Natural killer cell (primary cell): ENCODE measurements around the gene HERPUD2. TPM values are rescaled to one million over a fixed set of nuclear protein-coding genes. Genes with fewer than 3 reads are reported as not detected.

Experiments
- ATAC-seq, 3 donors: fragments of 150-1000 bp in 2 of 3; fragments of 200-7000 bp in 1 of 3; cut with Tn5 transposase; 1 replicate in 1 of 3; 2 replicates in 2 of 3; pipeline ENCODE4 v1.10.0; 2021; ENCODE audit warnings: mild to moderate bottlenecking in 2 of 3, moderate library complexity in 2 of 3
- DNase-seq, 2 donors: peaks; one replicate each; pipeline versions ENCODE4 v3.0.0 to v3.0.0-alpha.2; 2013 to 2021; ENCODE audit warnings: mixed read lengths in 1 of 2
- H3K27ac ChIP-seq: one replicate; pipeline ENCODE4 v1.5.1; 2013; ENCODE audit warnings: mild to moderate bottlenecking, low read length
- H3K27me3 ChIP-seq: one replicate; pipeline ENCODE4 v1.6.1; 2013; ENCODE audit warnings: low read length; ENCODE audit not compliant: control insufficient read depth, insufficient read depth
- H3K36me3 ChIP-seq: one replicate; pipeline ENCODE4 v1.6.1; 2013; ENCODE audit warnings: low read length; ENCODE audit not compliant: control insufficient read depth, insufficient read depth
- H3K4me1 ChIP-seq: one replicate; pipeline ENCODE4 v1.6.1; 2013; ENCODE audit warnings: low read length; ENCODE audit not compliant: control insufficient read depth, insufficient read depth
- H3K4me3 ChIP-seq: one replicate; pipeline ENCODE4 v1.5.1; 2013; ENCODE audit warnings: low read length
- H3K9me3 ChIP-seq: one replicate; pipeline ENCODE4 v1.6.1; 2013; ENCODE audit warnings: low read length; ENCODE audit not compliant: control insufficient read depth, insufficient read depth
- H3K27ac Mint-ChIP-seq, 2 donors: one replicate each; pipeline ENCODE4 v1.8.0; 2022; ENCODE audit warnings: mild to moderate bottlenecking in 2 of 2, mixed read lengths in 2 of 2, moderate library complexity in 1 of 2
- H3K27me3 Mint-ChIP-seq, 2 donors: one replicate each; pipeline ENCODE4 v1.8.0; 2022; ENCODE audit warnings: low read depth in 2 of 2, mixed read lengths in 2 of 2
- H3K36me3 Mint-ChIP-seq: one replicate; pipeline ENCODE4 v1.8.0; 2022; ENCODE audit warnings: mixed read lengths
- H3K4me1 Mint-ChIP-seq, 2 donors: one replicate each; pipeline ENCODE4 v1.8.0; 2022; ENCODE audit warnings: mixed read lengths in 2 of 2
- H3K4me3 Mint-ChIP-seq: one replicate; pipeline ENCODE4 v1.8.0; 2022; ENCODE audit warnings: mild to moderate bottlenecking, moderate library complexity, mixed read lengths
- H3K9me3 Mint-ChIP-seq, 2 donors: one replicate each; pipeline ENCODE4 v1.8.0; 2022; ENCODE audit warnings: mixed read lengths in 2 of 2
- WGBS: methylation state at CpG from one replicate; pipeline ENCODE4 v1.1.7; 2013; ENCODE audit warnings: missing lambda C conversion rate; ENCODE audit not compliant: insufficient coverage; 5-methylcytosine and 5-hydroxymethylcytosine counted together
- intact Hi-C: fragments of 100-400 bp; cut with micrococcal nuclease; formaldehyde crosslinking; loops from one replicate; pipeline ENCODE4 v1.14.2; 2022
- total RNA-seq, 4 donors: library from RNA; stranded (reverse); fragments of 120-200 nt in 1 of 4; gene quantifications; one replicate each; pipeline versions ENCODE4 v1.2.3 to v1.2.4, GENCODE V29; 2013 to 2022
- TF ChIP-seq, protein P1 (sequence below): fragments of 200-600 bp; IDR thresholded peaks from one replicate; pipeline ENCODE4 v1.8.0; 2022; ENCODE audit warnings: antibody characterized with exemption

The HERPUD2 gene
- total RNA-seq, 3 donors from 2014 or later (not counting 1 experiment from before 2014, with no cell fraction given), result 103 to 112 (median 111) TPM

DNA sequence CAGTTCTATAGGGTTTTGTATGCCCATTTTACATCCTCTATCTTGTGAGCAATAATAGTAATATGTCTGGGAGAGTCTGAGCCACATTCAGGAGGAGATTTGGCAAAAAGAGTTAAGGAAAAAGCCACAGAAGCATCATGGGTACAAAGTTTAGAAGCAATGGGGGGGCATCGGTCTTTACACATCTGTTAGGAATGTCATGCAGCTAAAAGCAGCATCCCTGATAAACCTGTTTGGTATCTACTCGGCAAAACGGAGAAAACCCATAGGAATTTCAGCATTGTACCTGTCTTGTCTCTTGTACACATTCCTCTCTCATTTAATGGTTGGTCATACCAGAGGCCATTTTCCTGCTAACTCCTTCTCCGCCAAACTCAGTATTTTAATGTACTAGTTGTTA is 12.5 kb upstream of the HERPUD2 start:
- Histone ChIP-seq H3K27me3 (no peaks in the 10 kb centered on the region), H3K36me3 (no peaks in the 10 kb centered on the region), H3K4me1 (peaks cover 12% of the 10 kb centered on the region), H3K9me3 (no peaks in the 10 kb centered on the region), H3K27ac (no peak overlapping the region), H3K4me3 (no peak overlapping the region)
- H3K4me3 Mint-ChIP-seq, result no peak overlapping the region
- no peak overlapping the region for H3K27ac Mint-ChIP-seq
- peaks cover 21 to 23% of the 10 kb centered on the region in 2 donors for H3K4me1 Mint-ChIP-seq
- no peaks in the 10 kb centered on the region for H3K36me3 Mint-ChIP-seq
- WGBS, result 81% methylated on average over 3 of the region's 4 CpGs
- ATAC-seq, result no peak
- DNase-seq, result no peak
- TF ChIP-seq, protein P1, sequence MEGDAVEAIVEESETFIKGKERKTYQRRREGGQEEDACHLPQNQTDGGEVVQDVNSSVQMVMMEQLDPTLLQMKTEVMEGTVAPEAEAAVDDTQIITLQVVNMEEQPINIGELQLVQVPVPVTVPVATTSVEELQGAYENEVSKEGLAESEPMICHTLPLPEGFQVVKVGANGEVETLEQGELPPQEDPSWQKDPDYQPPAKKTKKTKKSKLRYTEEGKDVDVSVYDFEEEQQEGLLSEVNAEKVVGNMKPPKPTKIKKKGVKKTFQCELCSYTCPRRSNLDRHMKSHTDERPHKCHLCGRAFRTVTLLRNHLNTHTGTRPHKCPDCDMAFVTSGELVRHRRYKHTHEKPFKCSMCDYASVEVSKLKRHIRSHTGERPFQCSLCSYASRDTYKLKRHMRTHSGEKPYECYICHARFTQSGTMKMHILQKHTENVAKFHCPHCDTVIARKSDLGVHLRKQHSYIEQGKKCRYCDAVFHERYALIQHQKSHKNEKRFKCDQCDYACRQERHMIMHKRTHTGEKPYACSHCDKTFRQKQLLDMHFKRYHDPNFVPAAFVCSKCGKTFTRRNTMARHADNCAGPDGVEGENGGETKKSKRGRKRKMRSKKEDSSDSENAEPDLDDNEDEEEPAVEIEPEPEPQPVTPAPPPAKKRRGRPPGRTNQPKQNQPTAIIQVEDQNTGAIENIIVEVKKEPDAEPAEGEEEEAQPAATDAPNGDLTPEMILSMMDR, result no peak
- no peaks in the 10 kb centered on the region for H3K27me3 Mint-ChIP-seq
- no peaks in the 10 kb centered on the region for H3K9me3 Mint-ChIP-seq
- intact Hi-C loops, result loop anchor here (5.0 kb wide), 1 partner anchor 200 kb away; no protein-coding TSS in a partner anchor

DNA sequence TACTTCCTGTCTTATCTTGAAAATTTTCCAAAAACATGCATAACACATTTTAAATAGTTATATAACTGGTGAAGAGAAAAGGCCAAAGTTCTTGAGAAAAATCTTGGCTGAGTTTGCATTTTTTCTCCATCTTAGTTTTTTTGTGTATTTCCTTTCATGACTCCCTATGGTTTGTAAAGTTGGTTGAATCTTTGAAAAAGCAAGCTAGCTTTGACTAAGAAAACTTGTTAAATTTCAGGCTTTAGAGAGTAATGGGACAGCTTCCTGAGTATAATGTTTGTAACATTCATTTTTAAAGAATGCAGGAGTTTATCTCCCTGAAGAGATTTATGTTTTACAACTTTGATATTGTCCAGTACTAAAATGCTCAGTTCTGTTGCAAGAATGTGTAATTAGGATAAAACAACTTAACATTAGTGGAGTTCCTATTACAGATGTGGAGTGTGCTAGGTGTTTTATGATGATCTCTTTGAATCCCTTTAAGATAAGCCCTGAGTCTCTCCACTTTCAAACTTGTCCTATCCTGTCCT is 11.1 kb upstream of the HERPUD2 start:
- Histone ChIP-seq H3K27ac (no peak overlapping the region), H3K36me3 (no peaks in the 10 kb centered on the region), H3K4me3 (no peak overlapping the region), H3K27me3 (no peaks in the 10 kb centered on the region), H3K4me1 (peaks cover 12% of the 10 kb centered on the region), H3K9me3 (no peaks in the 10 kb centered on the region)
- TF ChIP-seq, protein P1, result no peak
- H3K9me3 Mint-ChIP-seq, result no peaks in the 10 kb centered on the region
- no peaks in the 10 kb centered on the region for H3K36me3 Mint-ChIP-seq
- H3K27me3 Mint-ChIP-seq, result no peaks in the 10 kb centered on the region
- H3K4me3 Mint-ChIP-seq, result no peak overlapping the region
- H3K4me1 Mint-ChIP-seq, result peaks cover 21 to 23% of the 10 kb centered on the region in 2 donors
- intact Hi-C loops, result loop anchor here (5.0 kb wide), 1 partner anchor 201 kb away; no protein-coding TSS in a partner anchor
- ATAC-seq (no peak), DNase-seq (no peak)
- H3K27ac Mint-ChIP-seq, result no peak overlapping the region

DNA sequence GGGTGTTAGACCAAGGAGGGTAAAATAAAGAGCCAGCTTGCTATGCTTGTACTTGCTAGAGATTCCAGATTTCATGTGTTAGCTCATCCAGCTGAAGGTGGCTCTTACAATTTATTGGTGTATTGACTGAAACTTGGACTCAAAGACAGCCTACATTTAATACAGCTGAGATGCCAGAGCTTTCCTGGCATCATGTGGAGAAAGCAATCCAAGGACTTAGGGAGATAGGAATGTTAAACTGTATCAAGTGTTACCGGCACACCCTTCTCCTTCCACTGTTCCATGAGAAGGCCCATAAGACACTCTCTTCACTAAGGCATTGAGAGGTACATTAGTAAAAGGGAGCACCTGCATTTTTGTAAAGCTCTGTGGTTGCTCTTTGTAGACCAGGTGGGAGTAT is 9.3 kb upstream of the HERPUD2 start:
- TF ChIP-seq, protein P1, result no peak

DNA sequence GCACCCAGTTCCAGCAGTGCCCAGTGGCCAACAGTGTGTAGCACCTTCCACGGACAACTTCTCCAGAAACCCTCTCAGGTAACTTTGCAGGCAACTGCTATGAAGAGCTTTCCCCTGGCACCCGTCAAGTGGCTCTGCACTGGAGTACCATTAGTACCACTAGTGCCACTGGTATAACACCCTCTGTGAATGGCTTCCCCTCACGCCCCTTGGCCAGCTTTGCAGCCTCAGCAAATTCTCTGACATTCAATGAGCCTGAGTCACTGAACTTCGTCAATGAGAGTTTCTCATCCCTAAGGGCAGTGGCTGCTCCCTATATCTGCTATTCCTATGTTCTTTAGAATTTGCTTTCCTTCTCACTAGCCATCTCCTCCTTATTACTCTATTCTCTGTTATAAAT is 7.6 kb upstream of the HERPUD2 start:
- no peaks in the 10 kb centered on the region for H3K4me1 ChIP-seq
- no peaks in the 10 kb centered on the region for H3K9me3 Mint-ChIP-seq
- no peaks in the 10 kb centered on the region for H3K36me3 Mint-ChIP-seq
- DNase-seq, result no peak
- TF ChIP-seq, protein P1, result no peak
- peaks cover 7% of the 10 kb centered on the region in 2 donors for H3K4me1 Mint-ChIP-seq
- 94% methylated on average over 4 of the region's 4 CpGs for WGBS
- no peak overlapping the region for H3K27ac Mint-ChIP-seq
- no peak for ATAC-seq
- no peaks in the 10 kb centered on the region for H3K36me3 ChIP-seq
- H3K27me3 Mint-ChIP-seq, result no peaks in the 10 kb centered on the region
- no peak overlapping the region for H3K27ac ChIP-seq
- no peak overlapping the region for H3K4me3 Mint-ChIP-seq
- H3K4me3 ChIP-seq, result no peak overlapping the region
- no peaks in the 10 kb centered on the region for H3K9me3 ChIP-seq
- no peaks in the 10 kb centered on the region for H3K27me3 ChIP-seq
- intact Hi-C loops, result no loop called here

More for the DNA sequence above, 9.3 kb upstream of the HERPUD2 start:
- intact Hi-C loops, result no loop called here
- no peaks in the 10 kb centered on the region for H3K9me3 ChIP-seq
- no CpG with 5 or more reads among the region's 1 CpG for WGBS
- no peaks in the 10 kb centered on the region for H3K27me3 ChIP-seq
- no peaks in the 10 kb centered on the region for H3K36me3 ChIP-seq
- Mint-ChIP-seq H3K9me3 (no peaks in the 10 kb centered on the region), H3K4me3 (no peak overlapping the region), H3K27ac (no peak overlapping the region), H3K36me3 (no peaks in the 10 kb centered on the region), H3K27me3 (no peaks in the 10 kb centered on the region), H3K4me1 (peaks cover 8% of the 10 kb centered on the region in 2 donors)
- DNase-seq, result no peak
- no peak overlapping the region for H3K27ac ChIP-seq
- no peak for ATAC-seq
- H3K4me3 ChIP-seq, result no peak overlapping the region
- peaks cover 7% of the 10 kb centered on the region for H3K4me1 ChIP-seq
